Right lung (tissue), 10 donors: ENCODE data around the gene KRT76. TPM values are rescaled to one million over a fixed set of nuclear protein-coding genes. Genes with fewer than 3 reads are reported as not detected.

Source experiments
- DNase-seq, 2 donors: peaks; one replicate each; pipeline ENCODE4 v3.0.0-alpha.2; 2013
- long read RNA-seq, 8 donors: transcript quantifications; one replicate each; lab custom pipeline, GENCODE V29; 2026
- polyA plus RNA-seq, 5 donors: library from polyadenylated mRNA; unstranded; fragments of 120-200 nt; gene quantifications; one replicate each; pipeline versions ENCODE4 v1.2.1 to v1.2.3, GENCODE V29; 2013; ENCODE audit warnings: inconsistent platforms in 1 of 5, low replicate concordance in 1 of 5; ENCODE audit not compliant: insufficient read length in 5 of 5, insufficient read depth in 1 of 5

The KRT76 gene
- not detected for polyA plus RNA-seq
- long read RNA-seq, donor 1 = 0 reads
- long read RNA-seq, donor 2 = 0 reads
- long read RNA-seq, donor 3 = 0 reads
- long read RNA-seq, donor 4 = 0 reads
- long read RNA-seq, donor 5 = 0 reads
- long read RNA-seq, donor 6 = 0 reads
- long read RNA-seq, donor 7 = 0 reads
- long read RNA-seq, donor 8 = 0 reads

- DNase-seq = no peak
Observed at GRCh38 chr12:52776913-52777395, at the start of gene KRT76. Gene KRT76 (minus strand): TSS chr12:52777345. CDS start chr12:52777291, 54 bp downstream.

DNA sequence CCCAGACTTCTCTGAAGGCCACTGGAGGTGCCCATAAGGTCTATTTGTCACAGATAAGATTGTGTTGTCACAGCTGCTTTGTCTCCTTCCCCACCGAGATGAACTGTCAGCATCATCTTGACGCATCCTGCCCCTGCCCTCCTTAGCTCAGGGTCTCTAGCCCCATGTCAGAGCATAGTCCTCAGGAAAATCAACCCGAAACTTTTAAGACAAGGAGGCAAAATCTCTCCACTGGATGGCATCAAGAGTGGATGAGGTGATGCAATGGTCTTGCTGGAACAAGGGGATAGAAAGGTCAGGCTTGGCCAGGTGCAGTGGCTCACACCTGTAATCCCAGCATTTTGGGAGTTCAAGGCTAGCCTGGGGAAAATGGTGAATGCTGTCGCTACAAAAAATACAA lies 48.8 kb upstream of the KRT76 start:
- DNase-seq = no peak

GRCh38 chr12:52824741-52825410 lies 47.7 kb upstream of the KRT76 start:
- no peak for DNase-seq

DNA sequence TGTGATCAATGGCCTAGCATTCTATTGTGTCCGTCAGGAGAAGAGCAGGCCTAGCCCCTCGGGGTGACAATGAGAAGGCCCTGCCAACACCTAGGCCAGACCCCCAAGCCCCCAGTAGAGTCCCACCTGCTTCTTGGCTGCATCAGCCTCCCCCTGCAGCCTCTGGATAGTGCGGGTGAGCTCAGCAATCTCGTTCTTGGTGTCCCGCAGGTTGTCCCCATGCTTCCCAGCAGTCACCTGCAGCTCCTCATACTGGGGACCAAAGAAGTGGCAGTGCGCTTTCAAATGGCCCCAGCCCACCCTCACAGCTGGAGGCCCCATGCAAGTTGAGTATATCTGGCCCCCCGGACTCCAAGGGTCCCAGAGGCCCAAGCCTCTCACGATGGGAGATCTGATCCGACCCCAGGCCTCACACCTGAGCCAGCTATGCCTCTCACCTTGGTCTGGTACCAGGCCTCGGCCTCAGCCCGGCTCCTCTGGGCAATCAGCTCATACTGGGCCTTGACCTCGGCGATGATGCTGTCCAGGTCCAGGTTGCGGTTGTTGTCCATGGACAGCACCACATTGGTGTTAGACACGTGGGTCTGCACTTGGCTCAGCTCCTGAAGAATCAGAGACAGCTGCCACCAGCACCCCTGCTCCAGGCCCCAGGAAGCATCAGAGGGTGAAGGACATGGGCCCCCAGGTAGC lies 46.8 kb upstream of the KRT76 start:
- no peak for DNase-seq

DNA sequence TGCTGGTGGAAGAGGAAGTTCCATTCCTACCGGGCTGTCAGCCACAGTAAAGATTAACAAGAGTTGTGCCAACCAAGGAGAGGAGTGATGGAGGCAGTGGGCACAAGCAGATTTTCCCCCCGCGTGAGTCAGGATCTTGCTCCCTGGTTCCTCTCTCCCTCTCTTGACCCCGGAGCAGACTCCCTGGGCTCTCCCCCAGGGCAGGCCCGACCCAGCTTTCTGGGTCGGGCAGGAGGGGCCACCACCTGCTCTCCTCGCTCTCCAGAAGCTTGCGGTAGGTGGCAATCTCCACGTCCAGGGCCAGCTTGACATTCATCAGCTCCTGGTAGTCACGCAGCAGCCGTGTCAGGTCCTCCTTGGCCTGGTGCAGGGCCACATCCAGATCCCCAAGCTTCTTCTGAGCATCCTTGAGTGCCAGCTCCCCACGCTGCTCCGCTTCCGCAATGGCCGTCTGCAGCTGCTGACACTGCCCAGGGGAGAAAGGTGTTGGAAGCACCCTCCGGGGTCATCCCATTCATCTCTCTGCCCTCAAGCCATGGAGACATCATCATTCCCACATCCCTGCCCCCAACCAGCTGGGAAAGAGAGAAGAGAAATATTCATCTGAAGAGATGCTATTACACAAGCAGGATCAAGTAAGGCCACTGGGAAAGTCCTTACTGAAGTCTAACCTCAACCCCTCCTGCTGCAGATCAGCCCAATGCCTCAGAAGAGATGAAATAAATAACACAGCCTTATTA lies 45.8 kb upstream of the KRT76 start:
- no peak for DNase-seq

DNA sequence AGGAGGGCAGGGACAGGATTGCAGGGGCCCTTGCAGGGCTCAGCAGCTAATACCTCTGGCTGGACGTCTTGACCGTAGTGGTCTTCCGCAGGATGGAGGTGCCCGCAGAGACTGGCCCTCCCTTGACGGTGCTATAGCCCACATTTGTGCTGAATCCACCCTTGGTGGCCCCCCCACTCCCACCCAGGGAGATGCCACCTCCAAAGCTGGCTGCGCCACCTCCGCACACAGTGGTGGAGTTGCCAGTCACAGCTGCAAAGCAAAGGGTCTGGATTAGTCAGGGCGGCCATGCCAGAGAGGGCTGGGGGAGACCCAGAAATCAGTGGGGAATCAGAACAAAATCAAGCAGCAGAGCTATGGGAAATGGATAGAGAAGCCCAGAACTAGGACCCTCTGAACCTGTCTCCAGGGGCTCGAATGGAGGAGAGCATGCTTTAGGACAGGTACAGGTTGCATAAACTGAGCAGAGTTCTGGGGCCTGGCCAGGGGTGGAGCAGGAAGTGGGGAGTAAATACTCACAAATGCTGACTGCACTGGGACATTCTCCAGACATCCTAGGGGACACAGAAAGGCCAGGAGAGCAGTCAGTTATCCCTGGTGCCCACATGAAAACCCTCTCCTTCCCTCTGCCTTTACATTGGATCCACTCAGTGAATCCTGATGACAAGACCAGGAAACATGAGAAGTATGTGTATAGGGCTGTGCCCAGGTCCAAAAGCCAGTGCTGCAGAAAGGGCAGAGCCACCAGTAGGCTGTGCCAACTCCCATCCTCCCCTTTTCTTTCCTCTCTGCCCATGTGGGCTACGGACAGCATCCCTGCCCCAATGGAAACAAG lies 44.9 kb upstream of the KRT76 start:
- no peak for DNase-seq

DNA sequence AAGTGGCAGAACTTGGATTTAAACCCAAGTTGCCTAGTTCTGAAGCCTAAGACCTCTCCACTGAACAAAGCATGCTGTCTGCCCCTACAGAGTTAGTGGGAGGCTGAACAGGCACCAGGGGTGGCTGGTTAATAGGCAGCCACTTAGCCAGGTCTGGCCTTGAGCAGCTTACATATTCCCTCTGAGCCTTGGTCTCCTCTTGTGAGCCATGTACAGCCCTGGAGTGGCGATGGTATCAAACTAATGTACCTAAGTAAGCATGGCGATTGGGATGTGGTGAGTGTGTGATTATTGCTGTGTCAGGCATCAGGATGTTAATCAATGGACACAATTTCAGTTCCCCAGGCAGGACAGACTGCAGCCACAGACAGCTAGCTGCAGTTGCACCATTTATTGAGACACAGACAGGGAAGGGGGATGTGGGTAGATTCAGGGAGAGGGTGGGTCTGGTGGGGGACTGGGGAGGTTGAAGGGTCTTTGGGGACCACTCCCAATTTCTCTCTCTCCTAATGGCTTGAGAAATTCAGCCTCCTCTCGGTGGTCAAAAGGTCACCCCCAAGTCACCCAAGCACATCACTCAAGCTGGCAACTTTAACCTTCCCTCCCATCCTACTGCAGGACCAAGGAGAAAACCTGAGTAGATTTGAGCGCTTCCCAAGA lies 44.1 kb upstream of the KRT76 start:
- no peak for DNase-seq

DNA sequence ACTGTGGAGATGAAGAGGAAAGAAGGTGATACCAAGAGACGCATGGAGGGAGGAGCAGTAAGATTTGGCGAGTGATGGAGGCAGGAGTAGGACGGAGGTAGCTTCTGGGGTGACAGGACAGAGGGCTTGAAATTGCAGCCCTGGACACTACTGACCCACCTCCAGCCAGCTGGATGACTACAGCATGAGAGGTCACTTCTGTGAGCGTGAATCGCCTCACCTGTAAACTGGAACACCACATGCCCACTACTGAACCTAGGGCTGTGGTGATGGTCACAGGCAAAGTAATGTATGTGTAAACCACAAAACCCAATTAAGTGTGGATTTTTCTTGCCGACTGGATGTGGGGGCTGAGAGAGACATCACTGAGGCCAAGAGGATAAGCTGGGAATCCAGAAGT lies 43.4 kb upstream of the KRT76 start:
- no peak for DNase-seq

DNA sequence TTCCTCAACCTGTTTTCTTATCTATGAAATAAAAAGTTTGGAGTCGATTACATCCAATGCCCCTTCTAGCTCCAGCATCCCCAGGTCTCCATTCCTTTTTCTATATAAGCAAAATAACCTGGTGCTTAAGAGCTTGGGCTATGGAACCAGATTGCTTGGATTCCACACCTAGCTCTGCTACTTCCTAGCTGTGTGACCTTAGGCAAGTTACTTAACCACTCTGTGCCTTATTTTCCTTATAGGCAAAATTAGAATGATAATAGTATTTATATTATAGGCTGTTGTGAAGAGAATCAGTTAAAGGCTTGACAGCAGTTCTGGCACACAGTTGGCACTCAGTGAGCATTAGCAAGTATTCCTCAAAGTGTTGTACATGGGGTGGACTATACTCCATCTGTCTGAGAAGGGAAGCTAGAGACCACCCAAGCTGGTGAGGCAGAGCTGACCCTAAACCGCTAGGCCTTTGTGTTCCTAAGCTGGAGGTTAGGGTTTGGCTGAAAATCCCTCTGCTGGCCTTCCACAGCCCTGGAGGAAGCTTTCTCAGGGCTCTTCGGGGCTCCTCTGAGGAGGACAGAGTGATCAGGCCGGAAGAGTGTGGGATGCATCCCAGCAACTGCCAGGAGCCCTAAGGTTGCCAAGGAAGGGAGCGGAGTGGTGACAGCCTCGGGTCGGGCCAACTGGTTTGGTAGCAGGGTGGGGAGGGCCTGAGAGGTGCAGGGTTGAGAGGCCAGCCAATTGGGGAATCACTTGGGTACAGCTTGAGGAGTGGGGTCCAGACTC lies 42.8 kb upstream of the KRT76 start:
- no peak for DNase-seq

DNA sequence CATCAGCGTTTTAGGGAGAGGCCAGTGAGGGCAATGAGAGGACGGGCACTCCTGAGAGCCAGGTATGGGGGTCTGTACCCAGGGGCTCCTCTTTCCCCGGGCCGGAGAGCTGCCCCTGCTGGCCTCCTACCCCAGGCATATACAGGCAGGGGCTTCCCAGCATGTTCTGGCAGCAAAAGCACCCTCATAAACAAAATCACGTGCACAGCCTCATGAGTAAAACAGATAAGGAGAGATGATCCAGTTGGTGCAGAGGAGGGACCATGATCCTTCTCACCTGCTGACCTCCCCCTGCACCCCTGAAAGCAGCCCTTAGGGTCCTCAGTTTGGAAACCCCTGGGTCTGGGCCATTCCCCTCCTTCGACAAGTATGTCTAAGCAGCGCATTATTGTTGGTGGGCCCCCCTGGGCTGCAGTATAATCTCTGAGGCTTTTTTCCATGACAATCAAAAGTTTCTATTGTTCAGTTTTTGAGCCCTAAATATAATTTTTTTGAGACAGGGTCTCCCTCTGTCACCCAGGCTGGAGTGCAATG lies 41.8 kb upstream of the KRT76 start:
- DNase-seq = no peak

- DNase-seq = no peak
Observed at GRCh38 chr12:52818388-52818787, 41.2 kb upstream of the KRT76 start.

DNA sequence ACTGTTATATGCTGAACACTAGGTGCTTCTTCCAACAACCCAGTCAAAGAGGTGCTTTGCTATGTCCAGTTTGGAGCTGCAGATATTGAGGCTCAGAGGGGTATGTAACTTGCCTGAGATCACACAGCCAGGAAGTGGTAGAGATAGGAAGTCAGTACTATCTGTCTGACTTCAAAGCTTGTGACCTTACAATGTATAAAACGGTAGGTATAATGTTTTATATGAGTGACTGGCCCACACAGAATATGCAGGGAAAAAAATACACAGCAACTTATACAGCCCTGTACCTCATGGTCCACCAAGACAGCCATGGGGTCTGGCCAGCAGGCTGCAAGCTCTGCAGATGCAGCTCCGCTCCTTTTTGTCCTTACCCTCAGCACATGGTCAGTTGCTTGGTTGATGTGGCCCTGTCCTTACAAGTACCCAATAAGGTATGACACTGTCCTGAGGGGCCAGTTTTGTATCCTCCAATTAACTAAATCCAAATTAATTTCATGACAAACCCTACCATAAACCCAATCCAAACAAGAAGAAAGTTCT lies 40.6 kb upstream of the KRT76 start:
- DNase-seq = no peak

DNA sequence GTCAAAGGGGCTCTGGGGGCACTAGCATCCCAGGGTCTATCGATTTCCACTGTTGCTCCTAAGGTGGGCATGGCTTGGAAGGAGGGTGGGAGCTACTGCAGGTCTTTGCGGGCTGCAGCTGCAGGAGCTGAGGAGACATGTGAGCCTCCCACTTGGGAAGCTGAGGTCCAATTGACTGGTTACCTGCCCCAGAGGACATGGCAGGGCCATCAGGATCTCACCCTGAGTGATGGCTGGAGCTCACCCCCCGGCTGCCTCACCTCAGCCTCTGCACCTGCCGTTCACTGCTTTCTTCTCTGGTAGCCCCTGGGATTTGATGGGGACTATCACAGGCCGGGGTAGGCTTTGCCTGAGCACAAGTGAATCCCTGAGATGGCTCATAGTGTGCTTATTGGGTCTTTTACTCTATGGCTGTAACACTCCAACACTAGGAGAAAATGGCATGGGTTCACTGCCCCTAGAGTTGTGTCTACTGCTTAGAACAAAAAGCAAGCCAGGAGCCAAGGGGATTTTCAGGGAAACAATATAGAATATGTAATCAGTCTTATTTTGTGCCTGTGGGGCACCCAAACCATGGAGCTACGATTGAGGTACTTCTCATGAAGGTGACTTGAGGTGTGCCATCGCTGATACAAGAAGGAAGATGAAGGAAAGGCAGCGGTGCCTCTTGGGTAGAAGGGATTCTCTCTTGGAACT lies 40.0 kb upstream of the KRT76 start:
- DNase-seq = no peak

GRCh38 chr12:52815676-52816588 lies 38.8 kb upstream of the KRT76 start:
- DNase-seq = no peak

DNA sequence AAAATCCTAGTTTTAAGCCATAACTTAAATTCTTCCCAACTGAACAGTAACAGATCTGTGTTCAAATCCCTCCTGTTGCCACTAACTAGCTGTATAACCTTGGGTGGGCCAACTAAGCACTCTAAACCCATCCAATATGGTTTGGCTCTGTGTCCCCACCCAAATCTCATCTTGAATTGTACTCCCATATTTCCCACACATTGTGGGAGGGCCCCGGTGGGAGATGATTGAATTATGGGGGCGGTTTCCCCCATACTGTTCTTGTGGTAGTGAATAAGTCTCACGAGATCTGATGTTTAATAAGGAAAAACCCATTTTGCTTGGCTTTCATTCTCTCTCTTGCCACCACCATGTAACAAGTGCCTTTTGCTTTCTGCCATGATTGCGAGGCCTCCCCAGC lies 38.0 kb upstream of the KRT76 start:
- DNase-seq = no peak

- no peak for DNase-seq
Observed at GRCh38 chr12:52814710-52815155, 37.6 kb upstream of the KRT76 start.

- DNase-seq = peak in 1 of 2 donors; percentile 44
Observed at GRCh38 chr12:52813885-52814709, 37.0 kb upstream of the KRT76 start, which contains the start of gene KRT4. Gene KRT4 (minus strand): TSS chr12:52814116. CDS start chr12:52814058, 58 bp downstream.
